T-helper 1 cell treated with Interleukin-12 subunit alpha and Interleukin-12 subunit beta and Interleukin-4 antibody, amounts not matched to agents 30 μg/mL and 1 μg/mL, for 36 hours (primary cell): ENCODE results near the gene ECHS1.
A peak's percentile ranks its signal among the peaks of the same experiment; 100 is the strongest.

ENCODE experiments used
- H3K27ac Mint-ChIP-seq: one replicate; pipeline ENCODE4 v1.8.0; 2021; ENCODE audit warnings: mild to moderate bottlenecking, mixed read lengths
- H3K27me3 Mint-ChIP-seq: one replicate; pipeline ENCODE4 v1.8.0; 2021; ENCODE audit warnings: low read depth, mixed read lengths
- H3K36me3 Mint-ChIP-seq: one replicate; pipeline ENCODE4 v1.8.0; 2021; ENCODE audit warnings: low read depth, mixed read lengths
- H3K4me1 Mint-ChIP-seq: one replicate; pipeline ENCODE4 v1.8.0; 2021; ENCODE audit warnings: low read depth, mixed read lengths
- H3K4me3 Mint-ChIP-seq: one replicate; pipeline ENCODE4 v1.8.0; 2021; ENCODE audit warnings: mild to moderate bottlenecking, moderate library complexity, mixed read lengths
- H3K9me3 Mint-ChIP-seq: one replicate; pipeline ENCODE4 v1.8.0; 2021; ENCODE audit warnings: mixed read lengths

ECHS1 gene

DNA sequence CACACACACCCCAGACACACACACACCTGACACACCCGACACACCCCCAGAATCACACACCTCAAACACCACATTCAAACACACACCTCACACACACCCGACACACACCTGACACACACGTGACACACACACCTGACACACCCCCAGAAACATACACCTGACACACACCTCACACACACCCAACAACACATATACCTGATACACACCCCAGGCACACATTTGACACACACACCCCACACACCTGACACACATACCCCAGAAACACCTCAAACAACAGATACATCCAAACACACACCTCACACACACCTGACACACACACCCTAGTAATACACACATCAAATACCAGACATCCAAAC lies 35.8 kb downstream of the ECHS1 start:
- Mint-ChIP-seq H3K4me1 (peaks cover 5% of the 10 kb centered on the region), H3K4me3 (no peak overlapping the region), H3K27me3 (peaks cover 29% of the 10 kb centered on the region), H3K27ac (no peak overlapping the region), H3K9me3 (no peaks in the 10 kb centered on the region), H3K36me3 (no peaks in the 10 kb centered on the region)

GRCh38 chr10:133336577-133337369 lies 36.4 kb downstream of the ECHS1 start, which contains the start of gene CALY:
TSS of gene CALY (minus strand) at chr10:133336896. CDS start at chr10:133328989, 7,907 bp downstream.
- peak within 1 kb of the TSS; percentile 63 for H3K4me3 Mint-ChIP-seq
- H3K9me3 Mint-ChIP-seq, result no peaks in the 10 kb centered on the region
- no peaks in the 10 kb centered on the region for H3K36me3 Mint-ChIP-seq
- H3K27me3 Mint-ChIP-seq, result peaks cover 31% of the 10 kb centered on the region
- H3K4me1 Mint-ChIP-seq, result peaks cover 5% of the 10 kb centered on the region
- peak within 1 kb of the TSS; percentile 17 for H3K27ac Mint-ChIP-seq

- no peaks in the 10 kb centered on the region for H3K9me3 Mint-ChIP-seq
- H3K36me3 Mint-ChIP-seq, result no peaks in the 10 kb centered on the region
- no peak overlapping the region for H3K27ac Mint-ChIP-seq
- H3K27me3 Mint-ChIP-seq, result peaks cover 31% of the 10 kb centered on the region
- H3K4me1 Mint-ChIP-seq, result peaks cover 5% of the 10 kb centered on the region
- H3K4me3 Mint-ChIP-seq, result no peak overlapping the region
Measured at GRCh38 chr10:133336118-133336576, 37.0 kb downstream of the ECHS1 start.

DNA sequence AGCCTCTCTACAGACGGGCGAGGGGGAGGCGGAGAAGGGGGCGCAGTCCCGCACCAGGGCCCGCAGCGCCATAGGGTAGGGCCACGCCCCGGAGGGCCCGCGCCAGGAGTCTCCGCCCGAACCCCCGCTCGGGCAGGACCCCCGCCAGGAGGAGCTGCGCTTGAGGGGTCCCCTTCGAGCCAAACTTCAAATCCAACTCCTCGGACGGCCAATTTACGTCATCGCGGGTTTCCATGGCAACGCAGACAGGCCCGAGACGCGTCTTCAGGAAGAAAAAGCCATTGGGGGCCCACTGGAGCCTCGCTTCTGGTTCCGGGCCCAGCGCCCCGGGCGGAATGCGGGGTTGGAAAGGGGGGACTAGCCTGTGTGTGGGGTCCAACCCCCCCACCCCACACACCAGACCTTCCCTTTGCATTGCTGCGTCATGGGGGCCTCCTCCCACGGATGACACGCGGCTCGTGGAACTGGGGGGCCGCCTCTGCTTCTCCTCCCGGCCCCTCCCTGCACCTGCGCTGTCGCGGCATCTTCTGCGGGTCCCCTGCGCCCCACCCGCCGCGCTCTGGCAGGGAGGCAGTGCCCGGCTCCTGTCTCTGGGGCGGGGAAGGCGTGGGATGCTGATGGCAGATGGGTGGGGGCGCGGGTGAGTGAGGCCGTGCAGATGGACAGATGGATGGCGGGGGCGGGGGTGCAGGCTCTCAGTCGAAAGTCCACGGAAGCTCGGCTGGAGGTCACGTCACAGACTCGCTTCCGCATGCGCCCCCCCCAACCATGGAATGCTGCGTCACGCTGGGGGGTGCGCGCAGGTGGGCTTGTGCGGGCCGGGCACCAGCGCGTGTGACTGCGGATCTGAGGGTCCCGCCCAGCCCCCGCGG lies 37.7 kb downstream of the ECHS1 start:
- Mint-ChIP-seq H3K27me3 (peaks cover 37% of the 10 kb centered on the region), H3K4me3 (no peak overlapping the region), H3K9me3 (no peaks in the 10 kb centered on the region), H3K4me1 (peaks cover 5% of the 10 kb centered on the region), H3K27ac (no peak overlapping the region), H3K36me3 (no peaks in the 10 kb centered on the region)

DNA sequence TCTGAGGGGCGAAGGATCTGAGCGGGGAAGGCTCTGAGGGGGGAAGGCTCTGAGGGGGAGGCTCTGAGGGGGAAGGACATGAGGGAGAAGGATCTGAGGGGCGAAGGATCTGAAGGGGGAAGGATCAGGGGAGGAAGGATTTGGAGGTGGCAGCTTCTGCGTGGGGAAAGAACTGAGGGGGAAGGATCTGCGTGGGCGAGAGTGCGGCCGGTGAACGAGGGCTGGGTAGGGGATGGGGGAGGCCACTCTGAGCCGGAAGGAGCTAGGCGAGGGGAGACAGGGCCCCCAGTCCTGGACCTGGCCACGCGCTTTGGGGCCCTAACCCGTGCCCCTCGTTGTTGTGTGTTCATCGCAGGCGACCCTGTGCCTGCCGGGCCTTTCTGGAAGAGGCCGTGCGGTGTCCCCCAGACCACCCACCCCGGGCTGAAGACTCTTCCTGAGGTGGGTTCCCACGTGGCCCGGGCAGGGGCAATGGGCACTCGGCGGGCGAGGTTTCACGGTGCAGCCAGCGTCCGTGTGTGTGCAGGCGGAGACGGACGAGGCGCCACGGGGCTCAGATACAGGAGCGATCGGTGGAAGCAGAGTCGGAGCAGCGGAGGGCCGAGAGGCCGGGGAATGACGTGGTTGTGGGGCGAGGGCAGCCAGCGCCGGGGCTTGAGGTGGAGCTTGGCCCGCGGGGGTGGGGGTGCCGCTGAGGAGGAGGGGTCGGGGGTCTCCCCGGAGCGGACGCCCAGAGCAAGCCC lies 38.5 kb downstream of the ECHS1 start:
- peaks cover 5% of the 10 kb centered on the region for H3K4me1 Mint-ChIP-seq
- peaks cover 43% of the 10 kb centered on the region for H3K27me3 Mint-ChIP-seq
- H3K9me3 Mint-ChIP-seq, result no peaks in the 10 kb centered on the region
- peak overlapping the region; percentile 23 for H3K27ac Mint-ChIP-seq
- peak overlapping the region; percentile 77 for H3K4me3 Mint-ChIP-seq
- H3K36me3 Mint-ChIP-seq, result no peaks in the 10 kb centered on the region

- H3K36me3 Mint-ChIP-seq, result no peaks in the 10 kb centered on the region
- H3K9me3 Mint-ChIP-seq, result no peaks in the 10 kb centered on the region
- peaks cover 5% of the 10 kb centered on the region for H3K4me1 Mint-ChIP-seq
- H3K4me3 Mint-ChIP-seq, result no peak overlapping the region
- H3K27me3 Mint-ChIP-seq, result peaks cover 49% of the 10 kb centered on the region
- H3K27ac Mint-ChIP-seq, result no peak overlapping the region
Measured at GRCh38 chr10:133332936-133333699, 40.0 kb downstream of the ECHS1 start.

- Mint-ChIP-seq H3K36me3 (no peaks in the 10 kb centered on the region), H3K4me3 (peak overlapping the region; percentile 25), H3K27me3 (peaks cover 71% of the 10 kb centered on the region)
Measured at GRCh38 chr10:133329491-133330202, 43.5 kb downstream of the ECHS1 start.

GRCh38 chr10:133328358-133329343 lies 44.5 kb downstream of the ECHS1 start:
- Mint-ChIP-seq H3K36me3 (no peaks in the 10 kb centered on the region), H3K27me3 (peaks cover 67% of the 10 kb centered on the region), H3K4me3 (no peak overlapping the region), H3K9me3 (no peaks in the 10 kb centered on the region), H3K27ac (no peak overlapping the region), H3K4me1 (no peaks in the 10 kb centered on the region)

More at GRCh38 chr10:133329491-133330202, 43.5 kb downstream of the ECHS1 start:
- Mint-ChIP-seq H3K27ac (no peak overlapping the region), H3K4me1 (no peaks in the 10 kb centered on the region), H3K9me3 (no peaks in the 10 kb centered on the region)

GRCh38 chr10:133327651-133328357 lies 45.4 kb downstream of the ECHS1 start:
- Mint-ChIP-seq H3K9me3 (no peaks in the 10 kb centered on the region), H3K4me1 (no peaks in the 10 kb centered on the region), H3K27ac (no peak overlapping the region), H3K4me3 (no peak overlapping the region), H3K36me3 (no peaks in the 10 kb centered on the region), H3K27me3 (peaks cover 59% of the 10 kb centered on the region)

GRCh38 chr10:133326745-133327650 lies 46.2 kb downstream of the ECHS1 start:
- H3K27ac Mint-ChIP-seq, result no peak overlapping the region

GRCh38 chr10:133326223-133326551 lies 47.0 kb downstream of the ECHS1 start:
- Mint-ChIP-seq H3K27ac (no peak overlapping the region), H3K9me3 (no peaks in the 10 kb centered on the region), H3K36me3 (no peaks in the 10 kb centered on the region), H3K27me3 (peaks cover 48% of the 10 kb centered on the region), H3K4me1 (no peaks in the 10 kb centered on the region), H3K4me3 (no peak overlapping the region)

More at GRCh38 chr10:133326745-133327650, 46.2 kb downstream of the ECHS1 start:
- Mint-ChIP-seq H3K27me3 (peaks cover 55% of the 10 kb centered on the region), H3K9me3 (no peaks in the 10 kb centered on the region), H3K4me3 (no peak overlapping the region), H3K4me1 (no peaks in the 10 kb centered on the region), H3K36me3 (no peaks in the 10 kb centered on the region)
